CD14-positive monocyte (primary cell): ENCODE results near the gene CPNE4. TPM values are rescaled to one million over a fixed set of nuclear protein-coding genes. Genes with fewer than 3 reads are reported as not detected.

Experiments used
- DNase-seq, 3 donors: peaks; one replicate each; pipeline ENCODE4 v3.0.0-alpha.2; 2011 to 2022
- H2AFZ ChIP-seq: 2 replicates; pipeline ENCODE4 v1.6.0; 2012; ENCODE audit warnings: mild to moderate bottlenecking, low read depth, low read length, inconsistent platforms; ENCODE audit not compliant: insufficient read depth, poor library complexity, severe bottlenecking
- H3K27ac ChIP-seq, 2 donors: 1 replicate in 1 of 2; 2 replicates in 1 of 2; pipeline ENCODE4 v1.5.1; 2012 to 2013; ENCODE audit warnings: low read length in 2 of 2, control low read depth in 1 of 2, inconsistent platforms in 1 of 2, low read depth in 1 of 2, mild to moderate bottlenecking in 1 of 2
- H3K27me3 ChIP-seq, 2 donors: one replicate each; pipeline versions ENCODE4 v1.6.0 to v1.6.1; 2011 to 2013; ENCODE audit warnings: low read length in 2 of 2; ENCODE audit not compliant: control insufficient read depth in 2 of 2, insufficient read depth in 2 of 2
- H3K36me3 ChIP-seq, 2 donors: replicated peaks in 1 of 2; 1 replicate in 1 of 2; 2 replicates in 1 of 2; pipeline versions ENCODE4 v1.5.1 to v1.6.1; 2012 to 2013; ENCODE audit warnings: low read length in 2 of 2, control low read depth in 1 of 2, inconsistent platforms in 1 of 2, mild to moderate bottlenecking in 1 of 2; ENCODE audit not compliant: insufficient read depth in 2 of 2, control insufficient read depth in 1 of 2
- H3K4me1 ChIP-seq, 2 donors: 1 replicate in 1 of 2; 2 replicates in 1 of 2; pipeline versions ENCODE4 v1.5.1 to v1.6.1; 2012 to 2013; ENCODE audit warnings: low read length in 2 of 2, control low read depth in 1 of 2, inconsistent platforms in 1 of 2, mild to moderate bottlenecking in 1 of 2, moderate library complexity in 1 of 2; ENCODE audit not compliant: insufficient read depth in 2 of 2, control insufficient read depth in 1 of 2
- H3K4me2 ChIP-seq: replicated peaks from 2 replicates; pipeline ENCODE3; 2012; ENCODE audit warnings: low read length, moderate library complexity, mild to moderate bottlenecking; ENCODE audit not compliant: poor library complexity, severe bottlenecking; ENCODE audit errors: extremely low read depth
- H3K4me3 ChIP-seq, 3 experiments: fragments of 200-600 bp in 1 of 3; sonication (generic) in 1 of 3; replicated peaks in 1 of 3; 1 replicate in 2 of 3; 2 replicates in 1 of 3; pipeline ENCODE4 v1.5.1; 2011 to 2013; ENCODE audit warnings: low read length in 3 of 3, mild to moderate bottlenecking in 3 of 3, control low read depth in 2 of 3, low read depth in 2 of 3, inconsistent platforms in 1 of 3, moderate library complexity in 1 of 3
- H3K79me2 ChIP-seq: 2 replicates; pipeline ENCODE4 v1.6.0; 2012; ENCODE audit warnings: mild to moderate bottlenecking, control low read depth, inconsistent platforms, low read length, moderate library complexity; ENCODE audit not compliant: insufficient read depth
- H3K9ac ChIP-seq: 2 replicates; pipeline ENCODE4 v1.6.0; 2017; ENCODE audit warnings: low read length, mild to moderate bottlenecking; ENCODE audit not compliant: insufficient read depth, poor library complexity, severe bottlenecking
- H3K9me3 ChIP-seq, 2 donors: replicated peaks in 1 of 2; 1 replicate in 1 of 2; 2 replicates in 1 of 2; pipeline versions ENCODE4 v1.5.1 to v1.6.1; 2012 to 2013; ENCODE audit warnings: low read length in 2 of 2, control low read depth in 1 of 2; ENCODE audit not compliant: control insufficient read depth in 1 of 2, insufficient read depth in 1 of 2
- H4K20me1 ChIP-seq: 2 replicates; pipeline ENCODE4 v1.6.0; 2012; ENCODE audit warnings: mild to moderate bottlenecking, low read length, control low read depth, moderate library complexity; ENCODE audit not compliant: insufficient read depth
- H3K27ac Mint-ChIP-seq, 7 donors: one replicate each; pipeline ENCODE4 v1.8.0; 2020; ENCODE audit warnings: mild to moderate bottlenecking in 7 of 7, mixed read lengths in 7 of 7, moderate library complexity in 6 of 7, inconsistent platforms in 2 of 7
- H3K27me3 Mint-ChIP-seq, 3 donors: one replicate each; pipeline ENCODE4 v1.8.0; 2021 to 2022; ENCODE audit warnings: low read depth in 3 of 3, mild to moderate bottlenecking in 3 of 3, mixed read lengths in 3 of 3, moderate library complexity in 3 of 3, inconsistent platforms in 1 of 3
- H3K36me3 Mint-ChIP-seq, 2 donors: one replicate each; pipeline ENCODE4 v1.8.0; 2020; ENCODE audit warnings: mixed read lengths in 2 of 2, inconsistent platforms in 1 of 2, mild to moderate bottlenecking in 1 of 2
- H3K4me1 Mint-ChIP-seq: one replicate; pipeline ENCODE4 v1.8.0; 2020; ENCODE audit warnings: mild to moderate bottlenecking, mixed read lengths
- H3K4me3 Mint-ChIP-seq, 2 donors: one replicate each; pipeline ENCODE4 v1.8.0; 2020; ENCODE audit warnings: mild to moderate bottlenecking in 2 of 2, mixed read lengths in 2 of 2, moderate library complexity in 1 of 2
- H3K9me3 Mint-ChIP-seq, 7 donors: one replicate each; pipeline ENCODE4 v1.8.0; 2020 to 2022; ENCODE audit warnings: mixed read lengths in 7 of 7, mild to moderate bottlenecking in 6 of 7, moderate library complexity in 6 of 7, inconsistent platforms in 2 of 7
- CTCF ChIP-seq: fragments of 200-600 bp; IDR thresholded peaks from one replicate; pipeline ENCODE4 v1.8.0; 2022; ENCODE audit warnings: antibody characterized with exemption, mild to moderate bottlenecking
- WGBS: methylation state at CpG from one replicate; pipeline ENCODE4 v1.1.5; 2013; ENCODE audit warnings: missing lambda C conversion rate; ENCODE audit not compliant: insufficient coverage; 5-methylcytosine and 5-hydroxymethylcytosine counted together
- intact Hi-C, 2 donors: fragments of 100-400 bp; cut with micrococcal nuclease; formaldehyde crosslinking; loops; one replicate each; pipeline versions ENCODE4 v1.15.0 to v1.15.1; 2023
- polyA plus RNA-seq, 3 donors: library from polyadenylated mRNA; depleted of rRNA in 1 of 3; unstranded in 2 of 3; stranded (reverse) in 1 of 3; fragments of 300-500 nt in 2 of 3; fragments of >200 nt in 1 of 3; fragmentation: Illumina TruSeq in 2 of 3; gene quantifications; 1 replicate in 2 of 3; 2 replicates in 1 of 3; pipeline ENCODE4 v1.2.3, GENCODE V29; 2012 to 2021

Gene CPNE4
- polyA plus RNA-seq, 3 donors = not detected

- Histone ChIP-seq H2AFZ (no peak overlapping the region), H3K4me3 (no peak overlapping the region), H3K27ac (no peak overlapping the region), H3K79me2 (no peaks in the 10 kb centered on the region), H3K9ac (no peak overlapping the region), H3K4me1 (no peaks in the 10 kb centered on the region), H4K20me1 (no peaks in the 10 kb centered on the region), H3K4me2 (no peak overlapping the region), H3K36me3 (no peaks in the 10 kb centered on the region), H3K27me3 (no peaks in the 10 kb centered on the region), H3K9me3 (no peaks in the 10 kb centered on the region)
- Mint-ChIP-seq H3K9me3 (no peaks in the 10 kb centered on the region), H3K27me3 (peaks cover 4 to 8% (median 4%) of the 10 kb centered on the region in 3 donors), H3K4me3 (peak overlapping the region in 1 of 2 donors; percentile 7), H3K36me3 (no peaks in the 10 kb centered on the region), H3K27ac (no peak overlapping the region), H3K4me1 (no peaks in the 10 kb centered on the region)
- WGBS = 100% methylated on average over 1 of the region's 2 CpGs
- no peak for DNase-seq
- intact Hi-C loops = no loop called here
- TF ChIP-seq CTCF = no peak
Observed at GRCh38 chr3:131544557-131544956, 490.3 kb downstream of the CPNE4 start.

- no peaks in the 10 kb centered on the region for H3K79me2 ChIP-seq
- no peak overlapping the region for H3K27ac ChIP-seq
- Mint-ChIP-seq H3K27ac (no peak overlapping the region), H3K27me3 (peaks cover 4 to 7% (median 4%) of the 10 kb centered on the region in 3 donors), H3K4me1 (no peaks in the 10 kb centered on the region), H3K4me3 (no peak overlapping the region), H3K36me3 (no peaks in the 10 kb centered on the region), H3K9me3 (no peaks in the 10 kb centered on the region)
- H3K4me3 ChIP-seq = no peak overlapping the region
- H3K4me2 ChIP-seq = no peak overlapping the region
- no peaks in the 10 kb centered on the region for H4K20me1 ChIP-seq
- H3K9ac ChIP-seq = no peak overlapping the region
- H3K27me3 ChIP-seq = no peaks in the 10 kb centered on the region
- no peak overlapping the region for H2AFZ ChIP-seq
- no peaks in the 10 kb centered on the region for H3K9me3 ChIP-seq
- no peak for DNase-seq
- intact Hi-C loops = no loop called here
- no peaks in the 10 kb centered on the region for H3K4me1 ChIP-seq
- H3K36me3 ChIP-seq = no peaks in the 10 kb centered on the region
- no peak for TF ChIP-seq CTCF
Observed at GRCh38 chr3:131543714-131544113, 491.1 kb downstream of the CPNE4 start.
